WERI-Rb-1 (cell line): ENCODE results near the gene FABP1.

Experiments used
- DNase-seq: peaks from one replicate; pipeline ENCODE4 v3.0.0-alpha.2; 2020
- H3K27ac ChIP-seq: fragments of 250-450 bp; sonication (Bioruptor Pico); 2 replicates; pipeline ENCODE4 v1.5.1; 2020; ENCODE audit warnings: mild to moderate bottlenecking, moderate library complexity
- H3K27me3 ChIP-seq: fragments of 250-450 bp; sonication (Bioruptor Pico); 2 replicates; pipeline ENCODE4 v1.5.1; 2021; ENCODE audit warnings: mild to moderate bottlenecking, low read depth, moderate library complexity; ENCODE audit not compliant: insufficient read depth, severe bottlenecking
- H3K36me3 ChIP-seq: fragments of 250-450 bp; sonication (Bioruptor Pico); 2 replicates; pipeline ENCODE4 v1.5.1; 2020; ENCODE audit warnings: mild to moderate bottlenecking, moderate library complexity
- H3K4me3 ChIP-seq: 2 replicates; pipeline ENCODE4 v1.5.1; 2011; ENCODE audit warnings: low read depth, mild to moderate bottlenecking, control low read depth, low read length
- H3K9me3 ChIP-seq: fragments of 250-450 bp; sonication (Bioruptor Pico); 2 replicates; pipeline ENCODE4 v1.5.1; 2021; ENCODE audit warnings: mild to moderate bottlenecking, moderate library complexity; ENCODE audit not compliant: severe bottlenecking
- TF ChIP-seq, protein P1 (sequence below): IDR thresholded peaks from 2 replicates; pipeline ENCODE4 v1.5.1; 2011; ENCODE audit warnings: low read depth, mild to moderate bottlenecking, control low read depth, inconsistent platforms, low read length

FABP1 gene

DNA sequence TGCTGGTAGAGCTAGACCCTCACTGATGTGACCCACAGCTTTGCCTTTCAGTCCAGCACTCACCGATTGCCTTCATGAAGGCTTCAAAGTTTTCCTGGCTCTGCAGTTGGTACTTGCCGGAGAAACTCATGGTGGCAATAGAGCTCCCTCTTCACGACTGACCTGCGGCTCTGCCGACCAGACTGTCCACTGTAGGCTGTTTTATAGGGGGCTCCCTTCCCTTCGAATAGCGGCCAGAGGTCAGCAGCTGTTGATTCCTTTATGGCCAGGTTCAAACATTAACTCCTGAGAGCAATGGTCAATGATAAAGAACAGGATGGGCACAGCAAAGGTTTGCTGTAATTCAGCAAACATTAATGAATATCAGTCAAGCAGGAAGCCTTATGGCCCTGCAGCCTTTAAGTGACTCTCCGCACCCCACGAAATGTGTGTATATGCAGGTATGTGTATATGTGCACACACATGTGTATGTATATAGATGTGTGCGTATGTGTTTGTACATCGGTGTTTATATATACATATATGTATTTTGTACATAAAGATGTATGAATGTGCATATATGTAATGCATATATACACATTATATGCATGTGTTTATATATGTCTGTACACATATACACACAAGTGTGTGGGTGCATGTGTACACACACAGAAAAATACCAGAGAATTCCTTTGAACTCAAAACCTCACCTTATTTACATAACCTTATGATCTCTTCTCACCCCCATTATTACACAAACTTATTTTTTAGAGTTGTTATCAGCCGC lies at the start of gene FABP1:
Gene FABP1 (minus strand): TSS at position 175 of the 766 bp plus-strand sequence. CDS start 45 bp downstream, at position 130.
- no peak for DNase-seq
- peaks cover 70% of the 10 kb centered on the region for H3K27me3 ChIP-seq
- no peak within 1 kb of the TSS for H3K27ac ChIP-seq
- H3K9me3 ChIP-seq, result no peaks in the 10 kb centered on the region
- no peaks in the 10 kb centered on the region for H3K36me3 ChIP-seq
- no peak within 1 kb of the TSS for H3K4me3 ChIP-seq
- TF ChIP-seq, protein P1, sequence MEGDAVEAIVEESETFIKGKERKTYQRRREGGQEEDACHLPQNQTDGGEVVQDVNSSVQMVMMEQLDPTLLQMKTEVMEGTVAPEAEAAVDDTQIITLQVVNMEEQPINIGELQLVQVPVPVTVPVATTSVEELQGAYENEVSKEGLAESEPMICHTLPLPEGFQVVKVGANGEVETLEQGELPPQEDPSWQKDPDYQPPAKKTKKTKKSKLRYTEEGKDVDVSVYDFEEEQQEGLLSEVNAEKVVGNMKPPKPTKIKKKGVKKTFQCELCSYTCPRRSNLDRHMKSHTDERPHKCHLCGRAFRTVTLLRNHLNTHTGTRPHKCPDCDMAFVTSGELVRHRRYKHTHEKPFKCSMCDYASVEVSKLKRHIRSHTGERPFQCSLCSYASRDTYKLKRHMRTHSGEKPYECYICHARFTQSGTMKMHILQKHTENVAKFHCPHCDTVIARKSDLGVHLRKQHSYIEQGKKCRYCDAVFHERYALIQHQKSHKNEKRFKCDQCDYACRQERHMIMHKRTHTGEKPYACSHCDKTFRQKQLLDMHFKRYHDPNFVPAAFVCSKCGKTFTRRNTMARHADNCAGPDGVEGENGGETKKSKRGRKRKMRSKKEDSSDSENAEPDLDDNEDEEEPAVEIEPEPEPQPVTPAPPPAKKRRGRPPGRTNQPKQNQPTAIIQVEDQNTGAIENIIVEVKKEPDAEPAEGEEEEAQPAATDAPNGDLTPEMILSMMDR, result no peak

DNA sequence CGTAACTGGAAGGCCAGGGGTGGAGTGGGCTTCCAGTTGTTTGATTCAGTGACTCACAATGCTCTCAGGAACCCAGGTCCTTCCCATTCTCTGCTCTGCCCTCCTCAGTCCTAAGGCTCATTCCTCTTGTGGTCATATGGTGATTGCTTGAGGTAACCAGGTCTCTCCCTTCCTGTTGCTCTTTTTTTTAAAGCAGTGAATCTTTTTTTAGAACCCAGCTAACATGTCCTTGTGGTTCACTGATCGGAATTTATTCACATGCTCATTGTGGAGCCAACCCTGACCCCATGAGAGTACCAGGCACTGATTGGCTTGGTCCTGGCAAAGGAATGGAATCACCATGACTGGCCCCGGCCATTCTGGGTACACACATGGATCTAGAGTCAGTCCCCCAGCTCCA lies 49.7 kb upstream of the FABP1 start:
- no peak for DNase-seq
- Histone ChIP-seq H3K27me3 (peaks cover 77% of the 10 kb centered on the region), H3K9me3 (no peaks in the 10 kb centered on the region), H3K4me3 (no peak overlapping the region), H3K36me3 (no peaks in the 10 kb centered on the region), H3K27ac (no peak overlapping the region)
- TF ChIP-seq, protein P1, result no peak

DNA sequence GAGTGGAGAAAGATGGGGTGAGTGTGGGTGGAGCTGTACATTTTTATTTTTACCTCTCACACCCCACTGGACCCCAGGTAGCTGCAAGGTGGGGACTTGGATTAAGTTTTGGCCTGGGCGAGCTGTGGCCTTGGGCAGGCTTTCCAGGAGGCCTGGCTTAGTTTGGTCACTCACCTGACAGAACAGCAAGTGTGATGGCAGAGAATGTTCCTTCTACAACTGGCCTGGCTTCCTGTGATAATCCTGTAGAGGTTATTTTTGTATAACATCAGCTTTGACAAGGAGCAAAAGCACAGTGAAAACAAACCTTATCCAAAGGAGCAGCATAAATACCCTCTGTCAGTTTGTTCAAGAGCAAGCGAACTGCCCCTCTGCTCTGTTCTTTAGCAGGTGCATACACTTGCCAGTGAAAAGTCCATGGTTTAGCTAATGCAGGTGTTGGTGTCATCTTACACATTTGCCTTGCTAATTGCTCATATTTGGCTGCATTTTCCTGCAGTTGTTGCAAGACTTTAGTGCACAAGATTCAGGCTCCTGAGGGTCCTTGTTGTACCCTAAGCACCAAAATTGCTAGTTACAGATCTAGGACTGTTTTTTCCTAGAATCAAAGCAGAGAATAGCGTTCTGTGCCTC lies 48.6 kb upstream of the FABP1 start:
- no peak overlapping the region for H3K27ac ChIP-seq
- H3K27me3 ChIP-seq, result peaks cover 88% of the 10 kb centered on the region
- TF ChIP-seq, protein P1, result no peak
- no peaks in the 10 kb centered on the region for H3K36me3 ChIP-seq
- no peaks in the 10 kb centered on the region for H3K9me3 ChIP-seq
- no peak for DNase-seq
- H3K4me3 ChIP-seq, result no peak overlapping the region

DNA sequence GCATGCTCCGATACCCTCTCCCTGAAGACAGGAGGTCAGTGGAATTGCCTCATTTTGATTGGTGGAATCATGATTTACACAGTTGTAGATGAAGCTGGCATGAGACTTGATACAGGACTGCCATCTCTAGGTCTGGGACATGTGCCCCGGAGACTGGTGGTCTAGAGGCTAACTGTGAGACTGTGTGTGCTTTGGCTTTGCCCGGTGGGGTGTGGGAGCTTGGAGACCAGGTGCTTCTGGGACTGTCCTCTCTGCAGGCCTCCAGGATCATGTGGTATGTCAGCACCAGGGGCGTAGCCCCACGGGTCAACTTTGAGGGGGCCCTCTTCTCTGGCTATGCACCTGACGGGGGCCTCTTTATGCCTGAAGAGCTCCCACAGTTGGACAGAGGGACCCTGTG lies 45.0 kb upstream of the FABP1 start:
- DNase-seq, result no peak
- no peaks in the 10 kb centered on the region for H3K36me3 ChIP-seq
- TF ChIP-seq, protein P1, result no peak
- no peak overlapping the region for H3K4me3 ChIP-seq
- H3K27ac ChIP-seq, result no peak overlapping the region
- H3K27me3 ChIP-seq, result peaks cover 93% of the 10 kb centered on the region
- peaks cover 7% of the 10 kb centered on the region for H3K9me3 ChIP-seq

DNA sequence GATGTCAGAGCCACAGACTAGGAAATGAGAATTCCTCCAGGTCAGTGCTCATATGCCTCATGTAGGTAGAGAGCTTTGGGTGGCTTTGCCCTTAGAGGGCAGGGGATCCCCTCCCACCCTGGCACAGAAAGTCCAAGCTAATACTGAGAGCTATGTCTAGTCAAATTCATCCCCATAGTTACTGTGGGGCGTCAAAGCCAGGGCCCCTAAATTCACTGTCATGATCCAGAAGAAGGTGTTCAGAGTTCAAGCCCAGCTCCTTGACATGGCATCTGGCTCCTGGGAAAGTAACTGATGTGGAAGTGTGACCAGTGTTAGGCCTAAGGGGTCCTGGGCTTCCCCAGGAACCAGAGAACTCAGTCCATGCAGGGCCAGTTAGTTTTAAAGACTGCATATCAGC lies 44.1 kb upstream of the FABP1 start:
- Histone ChIP-seq H3K4me3 (no peak overlapping the region), H3K9me3 (peaks cover 8% of the 10 kb centered on the region), H3K27ac (no peak overlapping the region), H3K36me3 (no peaks in the 10 kb centered on the region), H3K27me3 (peaks cover 93% of the 10 kb centered on the region)
- DNase-seq, result no peak
- TF ChIP-seq, protein P1, result no peak
